ENCODE results near the gene PAPPA.

The PAPPA gene

GRCh38 chr9:116430849-116431248 lies 277.3 kb downstream of the PAPPA start:
- no peak for DNase-seq (ENCODE audit: extremely low spot score)
- ChIA-PET CTCF (interaction anchor here (1.0 to 1.7 kb wide), 3 partner anchors 9 to 17 kb away, joined by 3 read pairs; no protein-coding TSS in a partner anchor), POLR2A (no interaction called here)
- TF ChIP-seq CTCF (IDR thresholded peaks at IDR 0.05; ENCODE audit: control extremely low read depth, extremely low read depth, low read depth, missing control alignments), result no peak

DNA sequence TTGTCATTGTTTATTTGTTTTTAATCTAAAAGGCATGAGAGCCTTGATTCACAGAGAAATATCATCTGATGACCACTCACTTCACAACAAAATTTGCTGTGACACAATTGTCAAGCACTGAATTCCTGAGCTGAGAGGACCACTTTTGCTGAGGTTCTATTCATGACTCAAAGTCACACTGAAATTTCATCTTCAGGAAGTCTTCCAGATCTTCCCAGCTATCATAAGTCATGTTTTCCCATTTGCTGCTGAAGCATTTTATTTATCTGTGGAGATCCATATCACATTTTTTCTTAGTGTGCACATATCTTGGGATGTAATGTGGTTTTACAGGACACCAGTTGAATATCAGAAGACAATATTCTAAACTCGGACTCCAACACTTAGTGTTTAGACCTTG lies 278.5 kb downstream of the PAPPA start:
- POLR2A ChIA-PET, result no interaction called here
- CTCF ChIA-PET, result interaction anchor here (0.7 kb wide), 1 partner anchor 21 kb away, joined by 3 read pairs; no protein-coding TSS in a partner anchor
- DNase-seq (ENCODE audit: extremely low spot score), result no peak
- no peak for TF ChIP-seq CTCF (IDR thresholded peaks at IDR 0.05; ENCODE audit: control extremely low read depth, extremely low read depth, low read depth, missing control alignments)

- ChIA-PET CTCF (interaction anchor here (1.0 to 2.0 kb wide), 4 partner anchors 10 to 61 kb away, joined by 3 to 5 read pairs (median 4); no protein-coding TSS in a partner anchor), POLR2A (no interaction called here)
- no peak for DNase-seq (ENCODE audit: extremely low spot score)
- no peak for TF ChIP-seq CTCF (IDR thresholded peaks at IDR 0.05; ENCODE audit: control extremely low read depth, extremely low read depth, low read depth, missing control alignments)
Observed at GRCh38 chr9:116434314-116434713, 280.7 kb downstream of the PAPPA start.

GRCh38 chr9:116435706-116436105 lies 282.1 kb downstream of the PAPPA start:
- CTCF ChIA-PET, result no interaction called here
- POLR2A ChIA-PET, result no interaction called here
- no peak for DNase-seq (ENCODE audit: extremely low spot score)
- no peak for TF ChIP-seq CTCF (IDR thresholded peaks at IDR 0.05; ENCODE audit: control extremely low read depth, extremely low read depth, low read depth, missing control alignments)

DNA sequence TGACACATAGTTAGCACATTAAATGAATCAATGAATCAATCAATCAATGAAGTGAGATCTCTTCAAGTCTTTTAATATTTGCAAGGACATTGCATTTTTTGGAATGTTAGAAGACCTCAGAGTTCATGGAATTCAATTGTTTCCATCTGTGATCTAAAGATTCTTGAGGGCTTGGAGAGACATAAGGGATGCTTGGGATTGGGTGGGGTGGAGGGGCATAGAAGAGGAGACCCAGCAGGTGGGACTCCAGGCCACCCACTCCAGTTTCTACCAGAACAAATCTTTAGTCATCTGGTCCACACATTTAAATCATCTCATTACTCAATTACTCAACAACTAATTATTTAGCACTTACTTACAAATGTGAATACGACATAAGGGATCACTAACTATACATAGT lies 282.5 kb downstream of the PAPPA start:
- DNase-seq (ENCODE audit: extremely low spot score), result no peak
- ChIA-PET CTCF (no interaction called here), POLR2A (no interaction called here)
- TF ChIP-seq CTCF (IDR thresholded peaks at IDR 0.05; ENCODE audit: control extremely low read depth, extremely low read depth, low read depth, missing control alignments), result no peak

- CTCF ChIA-PET, result interaction anchor here (0.7 to 0.8 kb wide), 2 partner anchors 16 to 17 kb away, joined by 3 read pairs; no protein-coding TSS in a partner anchor
- no peak for DNase-seq (ENCODE audit: extremely low spot score)
Observed at GRCh38 chr9:116437411-116438370, 284.1 kb downstream of the PAPPA start.

More at GRCh38 chr9:116437411-116438370, 284.1 kb downstream of the PAPPA start:
- POLR2A ChIA-PET, result no interaction called here
- no peak for TF ChIP-seq CTCF (IDR thresholded peaks at IDR 0.05; ENCODE audit: control extremely low read depth, extremely low read depth, low read depth, missing control alignments)

All from GM10248 (cell line).